D721Med (cell line): Measurements from ENCODE around the gene TRAPPC2L.

Source experiments
- DNase-seq: peaks from one replicate; pipeline ENCODE4 v3.0.0; 2011; ENCODE audit warnings: low spot score; ENCODE audit not compliant: insufficient read length
- FAIRE-seq: peaks from 2 replicates; lab custom pipeline; 2011; peaks lifted over from hg19 to GRCh38; lab: Jason Lieb, UNC
- CTCF ChIP-seq: IDR thresholded peaks from 2 replicates; pipeline ENCODE4 v1.5.1; 2012; ENCODE audit warnings: mild to moderate bottlenecking, control low read depth; ENCODE audit not compliant: insufficient read depth; ENCODE audit errors: missing control alignments

Gene TRAPPC2L

DNA sequence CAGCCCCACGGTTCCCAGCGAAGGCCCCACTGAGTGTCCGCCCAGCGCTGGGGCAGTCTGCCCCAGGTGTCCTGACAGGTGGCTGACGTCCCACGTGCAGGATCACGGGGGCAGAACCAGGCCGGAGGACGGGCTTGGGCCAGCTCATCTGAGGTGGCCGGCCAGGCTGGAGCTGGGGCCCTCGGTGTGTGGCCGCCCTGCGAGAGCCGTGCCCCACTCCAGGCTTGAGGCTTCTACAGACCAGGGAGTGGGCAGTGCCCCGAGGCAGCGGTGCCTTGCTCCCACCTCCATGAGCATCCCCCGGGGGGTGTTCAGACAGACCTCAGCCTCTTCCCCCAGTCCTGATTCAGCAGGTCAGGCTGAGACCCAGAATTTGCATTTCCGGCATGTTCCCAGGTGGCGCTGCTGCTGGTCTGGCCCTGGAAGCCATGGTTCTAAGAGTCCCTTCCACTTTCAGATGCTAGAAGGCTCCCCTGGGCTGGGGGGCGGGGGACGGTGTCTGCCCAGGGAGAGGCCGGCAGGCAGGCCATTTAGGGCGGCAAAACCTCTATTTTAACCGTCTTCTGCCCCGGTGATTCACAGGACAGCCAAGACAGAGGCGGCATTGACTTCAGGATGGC, 44.9 kb downstream of the TRAPPC2L start:
- no peak for FAIRE-seq
- DNase-seq: no peak
- TF ChIP-seq CTCF: no peak

DNA sequence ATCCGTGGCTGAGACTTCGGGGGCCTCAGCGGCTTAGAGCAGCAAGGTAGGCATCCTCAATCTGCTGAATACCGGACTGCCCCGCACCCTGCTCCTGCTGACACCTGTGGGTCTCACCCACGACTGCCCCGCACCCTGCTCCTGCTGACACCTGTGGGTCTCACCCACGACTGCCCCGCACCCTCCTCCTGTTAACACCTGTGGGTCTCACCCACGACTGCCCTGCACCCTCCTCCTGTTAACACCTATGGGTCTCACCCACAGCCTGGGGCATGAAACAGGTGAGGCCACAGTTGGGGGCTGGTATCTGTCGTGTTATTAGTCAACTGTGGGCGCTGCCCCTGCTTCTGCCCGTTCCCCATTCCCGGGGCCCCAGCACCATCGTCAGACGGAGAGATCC, 45.8 kb downstream of the TRAPPC2L start:
- DNase-seq: no peak
- TF ChIP-seq CTCF: no peak
- no peak for FAIRE-seq

DNA sequence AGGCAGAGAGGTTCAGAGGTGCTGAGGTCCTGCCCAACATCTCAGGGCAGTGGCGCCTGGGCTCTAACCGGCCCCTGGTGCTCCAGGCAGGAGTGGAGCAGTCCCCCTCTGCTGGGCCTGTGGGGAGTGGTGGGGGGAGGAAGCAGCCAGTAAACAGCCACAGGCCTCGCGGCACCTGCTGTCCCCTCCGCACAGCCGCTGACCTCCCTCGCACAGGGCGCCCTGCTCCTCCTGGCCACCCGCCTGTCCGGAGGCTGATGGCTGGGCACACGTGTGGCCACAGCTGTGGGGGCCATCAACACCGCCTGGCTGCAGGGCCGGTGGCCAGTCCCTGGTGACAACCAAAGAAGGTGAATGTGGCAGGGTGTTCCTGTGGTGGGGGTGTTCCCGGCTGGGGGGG, 46.3 kb downstream of the TRAPPC2L start:
- FAIRE-seq: no peak
- TF ChIP-seq CTCF: no peak
- no peak for DNase-seq

- DNase-seq (no peak), FAIRE-seq (no peak)
- no peak for TF ChIP-seq CTCF
These were observed 47.9 kb downstream of the TRAPPC2L start for GRCh38 chr16:88904676-88905365.

DNA sequence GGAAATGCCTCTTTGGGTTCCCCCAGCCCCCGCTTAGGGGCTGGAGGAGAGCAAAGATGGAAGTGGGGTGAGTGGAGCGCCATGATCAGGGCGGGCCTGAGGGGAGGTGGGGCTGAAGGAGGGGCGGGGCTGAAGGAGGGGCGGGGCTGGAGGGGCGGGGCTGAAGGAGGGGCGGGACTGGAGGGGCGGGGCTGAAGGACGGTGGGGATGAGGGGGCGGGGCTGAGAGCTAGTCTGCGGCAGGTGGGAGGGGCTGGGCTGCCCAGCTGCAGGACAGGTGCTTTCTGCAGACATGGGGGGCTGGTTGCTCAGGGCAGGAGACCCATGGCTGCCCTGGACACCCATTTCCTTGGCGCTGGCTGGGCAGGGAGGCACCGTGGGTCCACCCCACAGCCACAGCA, 48.6 kb downstream of the TRAPPC2L start:
- no peak for TF ChIP-seq CTCF
- FAIRE-seq: no peak
- DNase-seq: no peak

- DNase-seq: no peak
- TF ChIP-seq CTCF: no peak
These were observed 49.1 kb downstream of the TRAPPC2L start for GRCh38 chr16:88906020-88906419.

GRCh38 chr16:88906535-88907105, 49.7 kb downstream of the TRAPPC2L start:
- no peak for DNase-seq
- TF ChIP-seq CTCF: no peak
- no peak for FAIRE-seq

More at GRCh38 chr16:88906020-88906419, 49.1 kb downstream of the TRAPPC2L start:
- FAIRE-seq: no peak
